HEK293T (cell line): ENCODE measurements around the gene TNNI3K.

ENCODE experiments used
- ARNT ChIP-seq: fragments of 450-650 bp; IDR thresholded peaks from 2 replicates; pipeline ENCODE4 v1.6.1; 2017; ENCODE audit warnings: mild to moderate bottlenecking
- BHLHE40 ChIP-seq: fragments of 450-650 bp; IDR thresholded peaks from 2 replicates; pipeline ENCODE4 v1.6.1; 2016; ENCODE audit warnings: mild to moderate bottlenecking, moderate library complexity, borderline replicate concordance
- ELF4 ChIP-seq: fragments of 450-650 bp; IDR thresholded peaks from 2 replicates; pipeline ENCODE4 v1.6.1; 2017; ENCODE audit warnings: antibody characterized with exemption
- FOXA1 ChIP-seq: fragments of 450-650 bp; IDR thresholded peaks from 2 replicates; pipeline ENCODE4 v1.6.1; 2016; ENCODE audit warnings: mild to moderate bottlenecking
- FOXK2 ChIP-seq: fragments of 450-650 bp; IDR thresholded peaks from 2 replicates; pipeline ENCODE4 v1.6.1; 2016; ENCODE audit warnings: mild to moderate bottlenecking
- FOXM1 ChIP-seq: fragments of 450-650 bp; IDR thresholded peaks from 2 replicates; pipeline ENCODE4 v1.6.1; 2017; ENCODE audit warnings: mild to moderate bottlenecking, borderline replicate concordance
- HDGF ChIP-seq: fragments of 450-650 bp; IDR thresholded peaks from 2 replicates; pipeline ENCODE4 v1.6.1; 2017; ENCODE audit warnings: antibody characterized with exemption, borderline replicate concordance
- L3MBTL2 ChIP-seq: fragments of 450-650 bp; conservative IDR thresholded peaks from 2 replicates; pipeline ENCODE4 v1.6.1; 2016; ENCODE audit warnings: mild to moderate bottlenecking
- LEF1 ChIP-seq: fragments of 450-650 bp; IDR thresholded peaks from 2 replicates; pipeline ENCODE4 v1.6.1; 2017; ENCODE audit warnings: mild to moderate bottlenecking, borderline replicate concordance
- SP1 ChIP-seq: fragments of 450-650 bp; IDR thresholded peaks from 2 replicates; pipeline ENCODE4 v1.6.1; 2017
- SUZ12 ChIP-seq: fragments of 450-650 bp; IDR thresholded peaks from 2 replicates; pipeline ENCODE4 v1.6.1; 2016; ENCODE audit warnings: mild to moderate bottlenecking
- ZNF384 ChIP-seq: fragments of 450-650 bp; IDR thresholded peaks from 2 replicates; pipeline ENCODE4 v1.6.1; 2016
- TF ChIP-seq, protein P1 (sequence below): fragments of 450-650 bp; IDR thresholded peaks from 2 replicates; pipeline ENCODE4 v1.6.1; 2016

- no peak for TF ChIP-seq HDGF
- no peak for TF ChIP-seq SUZ12
- TF ChIP-seq SP1 = no peak
- TF ChIP-seq ARNT = no peak
- TF ChIP-seq BHLHE40 = no peak
- TF ChIP-seq, protein P1, sequence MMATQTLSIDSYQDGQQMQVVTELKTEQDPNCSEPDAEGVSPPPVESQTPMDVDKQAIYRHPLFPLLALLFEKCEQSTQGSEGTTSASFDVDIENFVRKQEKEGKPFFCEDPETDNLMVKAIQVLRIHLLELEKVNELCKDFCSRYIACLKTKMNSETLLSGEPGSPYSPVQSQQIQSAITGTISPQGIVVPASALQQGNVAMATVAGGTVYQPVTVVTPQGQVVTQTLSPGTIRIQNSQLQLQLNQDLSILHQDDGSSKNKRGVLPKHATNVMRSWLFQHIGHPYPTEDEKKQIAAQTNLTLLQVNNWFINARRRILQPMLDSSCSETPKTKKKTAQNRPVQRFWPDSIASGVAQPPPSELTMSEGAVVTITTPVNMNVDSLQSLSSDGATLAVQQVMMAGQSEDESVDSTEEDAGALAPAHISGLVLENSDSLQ = no peak
- no peak for TF ChIP-seq FOXK2
- TF ChIP-seq ELF4 = no peak
- TF ChIP-seq ZNF384 = no peak
- no peak for TF ChIP-seq FOXA1
- no peak for TF ChIP-seq FOXM1
- no peak for TF ChIP-seq L3MBTL2
- TF ChIP-seq LEF1 = no peak
These were observed 232.7 kb downstream of the TNNI3K start for GRCh38 chr1:74467786-74468377.
